ENCODE data around the gene AKNA. TPM values are rescaled to one million over a fixed set of nuclear protein-coding genes. Genes with fewer than 3 reads are reported as not detected.

AKNA gene
- total RNA-seq, 2 donors from 2014 or later: 12.2 to 15.4 TPM

DNA sequence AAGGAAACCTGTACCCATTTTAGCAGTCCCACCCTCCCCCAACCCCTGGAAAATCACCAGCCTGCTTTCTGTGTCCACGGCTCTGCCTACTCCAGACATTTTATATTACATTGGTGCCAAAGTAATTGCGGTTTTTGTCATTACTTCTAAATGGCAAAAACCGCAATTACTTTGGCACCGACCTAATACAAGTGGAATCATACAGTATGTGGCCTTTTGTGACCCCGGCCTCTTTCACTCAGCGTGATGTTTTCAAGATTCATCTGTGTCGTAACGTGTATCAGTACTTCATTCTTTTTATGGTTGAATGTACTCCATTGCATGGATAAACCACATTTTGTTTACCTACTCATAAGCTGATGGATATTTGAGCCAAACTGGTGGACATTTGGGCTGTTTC is 74.6 kb downstream of the AKNA start:
- H3K36me3 Mint-ChIP-seq (ENCODE audit: low read depth): peaks cover 20% of the 10 kb centered on the region
- no peak overlapping the region for H3K27ac Mint-ChIP-seq
- H3K27ac ChIP-seq (ENCODE audit: low read depth, low read length): no peak overlapping the region
- no peak overlapping the region for H3K9ac ChIP-seq (ENCODE audit: extremely low read depth, low read length, poor library complexity, severe bottlenecking)
- no peaks in the 10 kb centered on the region for H3K27me3 ChIP-seq (ENCODE audit: control insufficient read depth, insufficient read depth, low read length, poor library complexity, severe bottlenecking)
- no peak overlapping the region for H3K4me3 ChIP-seq (ENCODE audit: low read length)
- TF ChIP-seq CTCF (conservative IDR thresholded peaks at IDR 0.05): no peak
- DNase-seq: no peak
- no peak overlapping the region for H3K4me3 Mint-ChIP-seq
- H3K9me3 Mint-ChIP-seq: no peaks in the 10 kb centered on the region
- 93 to 96% methylated on average over 8 of the region's 8 CpGs for WGBS, 2 experiments (ENCODE audit: insufficient coverage in 1 of 2, insufficient read length in 1 of 2)
- H3K36me3 ChIP-seq (ENCODE audit: control insufficient read depth, insufficient read depth, low read length): peaks cover 29% of the 10 kb centered on the region
- H3K4me1 Mint-ChIP-seq: no peaks in the 10 kb centered on the region
- H3K9me3 ChIP-seq (ENCODE audit: control insufficient read depth, low read length): no peaks in the 10 kb centered on the region
- no peaks in the 10 kb centered on the region for H3K27me3 Mint-ChIP-seq (ENCODE audit: insufficient read depth)
- no peaks in the 10 kb centered on the region for H3K4me1 ChIP-seq (ENCODE audit: control insufficient read depth, insufficient read depth, low read length)

DNA sequence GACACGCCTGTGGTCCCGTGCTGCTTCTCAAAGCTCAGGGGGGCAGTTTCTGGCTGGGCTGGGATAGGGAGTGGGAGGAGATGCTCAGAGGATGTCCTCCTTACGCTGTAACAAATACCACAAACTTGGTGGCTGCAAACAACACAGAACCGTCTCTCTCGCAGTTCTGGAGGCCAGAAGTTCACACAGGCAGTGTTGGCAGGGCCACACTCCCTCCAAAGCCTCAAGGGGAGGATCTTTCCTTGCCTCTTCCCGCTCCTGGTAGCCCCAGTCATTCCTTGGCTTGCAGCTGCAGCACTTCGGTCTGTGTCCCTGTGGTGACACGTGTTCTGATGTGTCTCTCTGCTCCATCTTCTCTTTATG is 75.3 kb downstream of the AKNA start:
- Histone ChIP-seq H3K27ac (ENCODE audit: low read depth, low read length) (no peak overlapping the region), H3K4me3 (ENCODE audit: low read length) (no peak overlapping the region), H3K4me1 (ENCODE audit: control insufficient read depth, insufficient read depth, low read length) (no peaks in the 10 kb centered on the region), H3K36me3 (ENCODE audit: control insufficient read depth, insufficient read depth, low read length) (peaks cover 35% of the 10 kb centered on the region), H3K9me3 (ENCODE audit: control insufficient read depth, low read length) (no peaks in the 10 kb centered on the region), H3K9ac (ENCODE audit: extremely low read depth, low read length, poor library complexity, severe bottlenecking) (no peak overlapping the region), H3K27me3 (ENCODE audit: control insufficient read depth, insufficient read depth, low read length, poor library complexity, severe bottlenecking) (no peaks in the 10 kb centered on the region)
- no peaks in the 10 kb centered on the region for H3K9me3 Mint-ChIP-seq
- no peak overlapping the region for H3K4me3 Mint-ChIP-seq
- TF ChIP-seq CTCF (conservative IDR thresholded peaks at IDR 0.05): no peak
- no peaks in the 10 kb centered on the region for H3K4me1 Mint-ChIP-seq
- peak; percentile 39 for DNase-seq
- no peaks in the 10 kb centered on the region for H3K27me3 Mint-ChIP-seq (ENCODE audit: insufficient read depth)
- whole genome bisulfite sequencing, 2 experiments (ENCODE audit: insufficient coverage in 1 of 2, insufficient read length in 1 of 2): 92 to 97% methylated on average over 6 to 8 of the region's 8 CpGs
- H3K36me3 Mint-ChIP-seq (ENCODE audit: low read depth): peaks cover 20% of the 10 kb centered on the region
- H3K27ac Mint-ChIP-seq: no peak overlapping the region

DNA sequence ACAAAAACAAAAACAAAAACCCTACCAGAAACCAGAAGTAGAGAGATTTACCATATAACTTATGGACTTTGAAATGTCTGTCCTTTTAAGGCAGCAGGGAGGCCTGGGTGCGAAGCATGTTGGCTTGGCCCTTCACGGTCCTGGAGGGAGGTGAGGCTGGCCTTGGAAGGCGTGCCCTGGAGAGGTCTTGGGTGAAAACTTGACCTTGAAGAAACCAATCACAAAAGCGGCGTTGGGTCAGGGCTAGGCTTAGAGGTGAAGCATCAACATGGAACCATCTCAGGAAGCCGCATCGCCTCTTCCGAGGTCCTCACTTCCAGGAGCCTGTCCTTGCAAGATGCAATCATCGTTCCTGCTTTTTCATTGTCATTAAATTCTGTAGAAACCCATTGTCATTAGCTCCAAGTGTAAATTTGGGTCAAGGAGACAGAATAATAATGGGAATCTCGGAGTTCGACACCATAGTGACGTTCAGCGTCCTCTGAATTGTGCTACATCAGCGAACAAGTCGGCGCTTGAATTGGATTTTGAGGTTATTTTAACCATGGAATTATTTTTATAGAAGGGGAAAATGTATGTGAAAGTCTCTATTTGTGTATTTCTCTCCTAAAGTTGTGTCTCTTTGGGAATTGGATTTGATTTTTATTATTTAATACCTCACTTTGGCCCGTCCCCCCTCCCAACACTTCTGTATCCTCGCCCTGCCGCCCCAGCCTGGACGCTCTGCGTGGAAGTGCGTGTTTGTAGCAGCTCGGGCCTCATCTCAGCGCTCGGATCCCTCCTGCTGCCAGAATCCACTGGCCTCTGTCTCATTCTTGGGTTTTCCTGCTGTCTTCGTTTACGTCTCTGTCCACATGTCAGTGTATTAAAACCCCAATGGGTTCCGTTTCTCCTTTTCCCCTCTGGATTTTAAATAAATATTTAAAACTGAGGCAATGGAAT is 75.9 kb downstream of the AKNA start:
- Mint-ChIP-seq H3K36me3 (ENCODE audit: low read depth) (peaks cover 22% of the 10 kb centered on the region), H3K4me1 (no peaks in the 10 kb centered on the region), H3K27ac (no peak overlapping the region), H3K27me3 (ENCODE audit: insufficient read depth) (no peaks in the 10 kb centered on the region), H3K4me3 (no peak overlapping the region), H3K9me3 (no peaks in the 10 kb centered on the region)
- no peak overlapping the region for H3K9ac ChIP-seq (ENCODE audit: extremely low read depth, low read length, poor library complexity, severe bottlenecking)
- TF ChIP-seq CTCF (conservative IDR thresholded peaks at IDR 0.05): no peak
- DNase-seq: peak; percentile 31
- no peaks in the 10 kb centered on the region for H3K9me3 ChIP-seq (ENCODE audit: control insufficient read depth, low read length)
- H3K36me3 ChIP-seq (ENCODE audit: control insufficient read depth, insufficient read depth, low read length): peaks cover 42% of the 10 kb centered on the region
- H3K27me3 ChIP-seq (ENCODE audit: control insufficient read depth, insufficient read depth, low read length, poor library complexity, severe bottlenecking): no peaks in the 10 kb centered on the region
- H3K27ac ChIP-seq (ENCODE audit: low read depth, low read length): no peak overlapping the region
- no peak overlapping the region for H3K4me3 ChIP-seq (ENCODE audit: low read length)
- H3K4me1 ChIP-seq (ENCODE audit: control insufficient read depth, insufficient read depth, low read length): no peaks in the 10 kb centered on the region
- WGBS, 2 experiments (ENCODE audit: insufficient coverage in 1 of 2, insufficient read length in 1 of 2): 95 to 96% methylated on average over 26 to 28 of the region's 28 CpGs
